NCI-H526 (cell line): ENCODE measurements around the gene GRAMD4.
A peak's percentile ranks its signal among the peaks of the same experiment; 100 is the strongest.

ENCODE experiments used
- DNase-seq, 2 experiments: peaks; one replicate each; lab custom pipeline; 2025; lab: John Stamatoyannopoulos, UW

Gene GRAMD4

GRCh38 chr22:46673205-46673604, 53.0 kb downstream of the GRAMD4 start:
- no peak for DNase-seq

GRCh38 chr22:46673662-46674236, 53.6 kb downstream of the GRAMD4 start:
- no peak for DNase-seq

GRCh38 chr22:46674367-46674781, 54.2 kb downstream of the GRAMD4 start:
- no peak for DNase-seq

- no peak for DNase-seq
These were observed 54.7 kb downstream of the GRAMD4 start for GRCh38 chr22:46674906-46675305.

GRCh38 chr22:46675479-46675878, 55.3 kb downstream of the GRAMD4 start:
- no peak for DNase-seq

GRCh38 chr22:46675938-46676337, 55.8 kb downstream of the GRAMD4 start:
- DNase-seq: no peak

DNA sequence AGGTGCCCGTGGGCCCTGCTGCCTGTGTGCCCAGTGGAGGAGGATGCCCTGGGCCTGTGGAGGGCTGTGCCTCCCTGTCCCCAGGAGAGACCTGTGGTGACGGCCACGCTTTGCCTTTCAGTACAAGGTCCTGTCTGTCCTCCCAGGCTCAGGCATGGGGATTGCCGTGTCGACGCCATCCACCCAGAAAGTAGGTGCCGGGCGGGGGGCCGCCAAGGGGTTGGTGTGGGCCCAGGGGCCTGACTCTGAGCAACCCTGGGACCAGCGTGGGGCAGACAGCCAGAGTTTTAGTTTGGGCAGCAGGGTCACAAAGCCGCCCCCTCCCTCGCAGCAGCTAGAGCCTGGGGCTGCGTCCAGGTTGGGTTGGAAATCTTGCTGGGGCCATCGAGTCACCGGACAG, 56.3 kb downstream of the GRAMD4 start:
- no peak for DNase-seq

- no peak for DNase-seq
These were observed 56.7 kb downstream of the GRAMD4 start for GRCh38 chr22:46676881-46677280.

GRCh38 chr22:46677323-46678002, 57.3 kb downstream of the GRAMD4 start:
- DNase-seq: no peak

DNA sequence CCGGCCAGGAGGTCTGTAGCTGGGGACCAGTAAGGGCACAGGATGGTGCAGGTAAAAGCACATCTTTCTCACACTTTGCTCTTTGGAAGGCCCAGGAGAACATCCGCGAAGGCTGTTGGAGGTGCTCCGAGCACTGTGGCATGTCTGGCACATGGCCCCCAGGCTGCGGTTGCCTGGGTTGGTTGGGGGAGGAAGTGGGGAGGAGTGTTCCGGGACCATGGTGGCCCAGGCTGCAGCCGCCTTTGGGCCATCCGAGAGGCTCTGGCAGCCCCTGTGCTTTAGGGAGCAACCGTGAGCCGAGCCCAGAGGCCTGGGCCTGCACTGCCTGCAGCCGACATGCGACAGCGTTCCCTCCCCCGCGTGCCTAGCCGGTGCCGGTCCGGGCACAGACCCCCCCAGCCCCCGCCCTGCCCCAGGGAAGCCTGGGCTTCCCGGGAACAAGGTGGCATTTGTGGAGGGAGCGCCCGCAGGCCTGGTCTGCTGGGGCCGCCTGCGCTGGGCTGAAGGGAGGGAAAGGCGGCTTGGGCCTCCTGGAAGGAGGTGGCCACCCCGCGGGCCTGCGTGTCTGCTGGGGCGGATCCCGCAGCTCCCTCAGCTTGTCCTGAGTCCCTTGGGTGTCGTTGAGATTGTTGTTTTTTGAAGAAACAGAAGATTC, 57.9 kb downstream of the GRAMD4 start:
- no peak for DNase-seq

- no peak for DNase-seq
These were observed 58.9 kb downstream of the GRAMD4 start for GRCh38 chr22:46678785-46679700.

- DNase-seq: no peak
These were observed 59.6 kb downstream of the GRAMD4 start for GRCh38 chr22:46679706-46680269.

GRCh38 chr22:46681010-46681409, 60.8 kb downstream of the GRAMD4 start:
- DNase-seq: peak in 1 of 2 experiments; percentile 32

GRCh38 chr22:46682011-46682731, 62.0 kb downstream of the GRAMD4 start:
- no peak for DNase-seq

- peak in 1 of 2 experiments; percentile 19 for DNase-seq
These were observed 64.5 kb downstream of the GRAMD4 start for GRCh38 chr22:46684706-46685105.

GRCh38 chr22:46686221-46687047, 66.2 kb downstream of the GRAMD4 start:
- DNase-seq: no peak

GRCh38 chr22:46687048-46687444, 66.9 kb downstream of the GRAMD4 start:
- no peak for DNase-seq

DNA sequence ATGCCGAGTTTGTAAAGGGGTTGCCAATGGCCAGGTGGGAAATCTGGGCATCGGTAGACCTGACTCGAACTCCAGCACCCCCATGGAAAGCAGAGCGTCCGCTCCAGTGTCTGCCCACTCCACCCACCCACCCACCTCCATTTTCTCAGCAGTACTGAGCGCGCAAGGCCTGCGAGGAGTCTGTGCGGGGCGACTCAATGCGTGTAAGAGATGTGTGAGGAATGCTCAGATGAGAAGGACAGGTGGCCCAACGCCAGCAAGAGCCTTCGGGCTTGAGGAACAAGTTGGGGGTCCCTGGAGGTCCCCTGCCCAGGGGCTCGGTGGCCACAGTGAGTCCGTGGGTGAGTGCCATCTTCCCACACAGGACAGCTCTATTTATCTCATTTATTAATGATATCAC, 67.3 kb downstream of the GRAMD4 start:
- no peak for DNase-seq

DNA sequence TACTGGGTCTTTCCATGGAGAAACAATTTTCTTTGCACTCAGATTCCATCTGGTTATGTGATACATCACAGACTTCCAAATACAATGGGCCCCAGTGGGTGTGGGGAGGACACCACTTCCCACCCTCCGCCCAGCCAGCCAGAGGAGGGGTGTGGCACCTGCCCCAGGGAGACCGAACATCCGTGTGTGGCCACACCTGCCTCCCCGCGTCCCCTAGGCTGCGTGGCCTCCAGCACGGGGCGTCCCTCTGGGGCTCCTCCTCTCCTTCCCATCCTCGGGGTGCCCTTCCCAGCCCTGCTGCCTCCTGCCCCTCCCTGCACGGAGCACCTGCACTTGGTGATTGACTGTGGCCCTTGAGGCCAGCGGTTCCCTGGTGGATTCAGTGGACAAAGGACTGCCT, 68.8 kb downstream of the GRAMD4 start:
- no peak for DNase-seq

DNA sequence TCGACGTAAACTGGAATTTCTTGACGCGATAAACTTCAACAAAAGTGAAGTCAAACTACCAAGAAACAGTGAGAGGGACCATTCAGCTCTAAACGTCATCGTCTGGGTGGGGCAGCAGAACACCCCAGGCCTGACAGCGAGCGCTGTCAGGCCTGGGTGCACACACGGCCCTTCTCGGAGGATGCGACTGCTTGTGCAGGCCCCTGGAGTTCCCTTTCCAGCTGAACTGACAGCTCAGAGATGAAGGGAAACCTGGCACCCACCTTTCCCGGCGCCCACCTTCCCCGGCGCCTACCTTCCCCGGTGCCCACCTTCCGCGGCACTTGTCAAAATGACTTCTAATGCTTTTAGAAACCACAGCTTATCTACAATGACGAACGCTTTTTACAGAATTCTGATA, 70.0 kb downstream of the GRAMD4 start:
- DNase-seq: no peak
